Ectodermal cell (in vitro differentiated cells): Measurements from ENCODE around the gene SLCO4A1.

Source experiments
- H3K27ac ChIP-seq: 2 replicates; pipeline ENCODE4 v1.7.0; 2013; ENCODE audit warnings: mild to moderate bottlenecking, low read depth, low read length; ENCODE audit not compliant: insufficient read depth, poor library complexity, severe bottlenecking
- H3K27me3 ChIP-seq: 2 replicates; pipeline ENCODE4 v1.7.0; 2013; ENCODE audit warnings: mild to moderate bottlenecking, low read length; ENCODE audit not compliant: insufficient read depth, control insufficient read depth, poor library complexity, severe bottlenecking
- H3K36me3 ChIP-seq: one replicate; pipeline ENCODE4 v1.7.0; 2013; ENCODE audit warnings: low read length; ENCODE audit not compliant: control insufficient read depth, insufficient read depth
- H3K4me1 ChIP-seq: one replicate; pipeline ENCODE4 v1.7.0; 2013; ENCODE audit warnings: low read length; ENCODE audit not compliant: control insufficient read depth, insufficient read depth
- H3K4me3 ChIP-seq: 2 replicates; pipeline ENCODE4 v1.7.0; 2013; ENCODE audit warnings: low read depth, low read length, control low read depth; ENCODE audit not compliant: insufficient read depth
- H3K9me3 ChIP-seq: 2 replicates; pipeline ENCODE4 v1.7.0; 2013; ENCODE audit warnings: mild to moderate bottlenecking, low read length, moderate library complexity; ENCODE audit not compliant: control insufficient read depth
- WGBS, 2 experiments: methylation state at CpG; one replicate each; pipeline ENCODE4 v1.1.7; 2013; ENCODE audit warnings: missing lambda C conversion rate in 2 of 2; 5-methylcytosine and 5-hydroxymethylcytosine counted together

The SLCO4A1 gene

DNA sequence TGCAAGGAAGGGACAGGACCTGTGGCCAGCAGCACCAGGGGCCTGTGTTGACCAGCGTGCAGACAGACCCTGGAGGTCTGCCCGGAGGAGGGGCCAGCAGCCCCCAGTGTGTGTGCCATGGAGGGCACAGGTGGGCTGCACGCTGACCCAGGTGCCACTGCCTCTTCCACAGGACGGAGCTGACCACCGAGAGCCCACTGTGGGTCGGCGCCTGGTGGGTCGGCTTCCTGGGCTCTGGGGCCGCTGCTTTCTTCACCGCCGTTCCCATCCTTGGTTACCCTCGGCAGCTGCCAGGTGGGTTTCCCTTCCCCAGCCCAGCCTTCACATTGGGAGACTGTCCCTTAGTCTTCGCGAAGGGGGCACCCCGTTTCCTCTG is 17.9 kb downstream of the SLCO4A1 start:
- H3K4me1 ChIP-seq, result peaks cover 10% of the 10 kb centered on the region
- WGBS, 2 experiments, result 94 to 95% methylated on average over 15 of the region's 15 CpGs

DNA sequence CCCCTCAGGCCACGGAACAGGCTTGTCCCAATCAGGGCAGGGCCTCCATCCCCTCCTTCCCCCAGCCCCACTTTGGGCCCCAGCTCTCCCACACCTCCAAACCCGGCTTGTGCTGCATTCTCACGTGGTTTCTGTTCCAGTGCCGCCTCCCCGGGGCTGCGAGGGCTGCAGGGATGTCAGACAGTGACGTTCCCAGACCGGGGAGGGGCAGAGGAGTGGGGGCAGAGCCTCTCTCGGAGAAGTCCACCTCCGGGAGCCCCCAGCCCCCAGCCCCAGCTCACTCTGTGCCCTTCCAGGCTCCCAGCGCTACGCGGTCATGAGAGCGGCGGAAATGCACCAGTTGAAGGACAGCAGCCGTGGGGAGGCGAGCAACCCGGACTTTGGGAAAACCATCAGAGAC is 18.5 kb downstream of the SLCO4A1 start:
- WGBS, 2 experiments, result 93% methylated on average over 18 of the region's 18 CpGs
- Histone ChIP-seq H3K4me1 (peaks cover 10% of the 10 kb centered on the region), H3K4me3 (no peak overlapping the region), H3K27me3 (no peaks in the 10 kb centered on the region), H3K36me3 (no peaks in the 10 kb centered on the region), H3K27ac (no peak overlapping the region), H3K9me3 (no peaks in the 10 kb centered on the region)

More for the DNA sequence above, 17.9 kb downstream of the SLCO4A1 start:
- no peaks in the 10 kb centered on the region for H3K9me3 ChIP-seq
- no peaks in the 10 kb centered on the region for H3K36me3 ChIP-seq
- no peak overlapping the region for H3K4me3 ChIP-seq
- no peaks in the 10 kb centered on the region for H3K27me3 ChIP-seq
- H3K27ac ChIP-seq, result no peak overlapping the region

DNA sequence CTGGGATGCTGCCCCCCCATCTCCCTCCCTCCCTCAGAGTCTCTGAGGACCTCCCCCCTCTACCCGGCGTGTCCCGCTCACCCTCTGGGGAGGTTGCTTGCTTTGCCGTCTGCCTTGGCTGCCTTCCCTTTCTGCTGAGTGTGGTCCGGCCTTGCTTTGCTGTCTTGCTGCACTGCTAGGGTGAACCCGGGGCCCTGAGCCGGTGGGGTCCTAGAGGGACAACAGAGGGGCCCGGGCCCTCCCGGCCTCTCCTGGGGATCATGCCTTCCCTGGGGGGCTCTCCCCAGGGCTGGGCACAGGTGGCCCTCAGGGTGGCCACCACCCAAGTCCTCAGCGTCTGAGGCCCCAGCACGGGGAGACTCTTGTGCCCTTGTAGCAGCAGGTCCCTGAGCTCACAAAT is 19.3 kb downstream of the SLCO4A1 start:
- 92 to 93% methylated on average over 11 of the region's 11 CpGs for WGBS, 2 experiments
- no peaks in the 10 kb centered on the region for H3K36me3 ChIP-seq
- no peaks in the 10 kb centered on the region for H3K27me3 ChIP-seq
- H3K9me3 ChIP-seq, result no peaks in the 10 kb centered on the region
- H3K4me3 ChIP-seq, result no peak overlapping the region
- no peak overlapping the region for H3K27ac ChIP-seq
- H3K4me1 ChIP-seq, result peaks cover 10% of the 10 kb centered on the region

- no peak overlapping the region for H3K27ac ChIP-seq
Observed at GRCh38 chr20:62662422-62662821, 20.1 kb downstream of the SLCO4A1 start.

DNA sequence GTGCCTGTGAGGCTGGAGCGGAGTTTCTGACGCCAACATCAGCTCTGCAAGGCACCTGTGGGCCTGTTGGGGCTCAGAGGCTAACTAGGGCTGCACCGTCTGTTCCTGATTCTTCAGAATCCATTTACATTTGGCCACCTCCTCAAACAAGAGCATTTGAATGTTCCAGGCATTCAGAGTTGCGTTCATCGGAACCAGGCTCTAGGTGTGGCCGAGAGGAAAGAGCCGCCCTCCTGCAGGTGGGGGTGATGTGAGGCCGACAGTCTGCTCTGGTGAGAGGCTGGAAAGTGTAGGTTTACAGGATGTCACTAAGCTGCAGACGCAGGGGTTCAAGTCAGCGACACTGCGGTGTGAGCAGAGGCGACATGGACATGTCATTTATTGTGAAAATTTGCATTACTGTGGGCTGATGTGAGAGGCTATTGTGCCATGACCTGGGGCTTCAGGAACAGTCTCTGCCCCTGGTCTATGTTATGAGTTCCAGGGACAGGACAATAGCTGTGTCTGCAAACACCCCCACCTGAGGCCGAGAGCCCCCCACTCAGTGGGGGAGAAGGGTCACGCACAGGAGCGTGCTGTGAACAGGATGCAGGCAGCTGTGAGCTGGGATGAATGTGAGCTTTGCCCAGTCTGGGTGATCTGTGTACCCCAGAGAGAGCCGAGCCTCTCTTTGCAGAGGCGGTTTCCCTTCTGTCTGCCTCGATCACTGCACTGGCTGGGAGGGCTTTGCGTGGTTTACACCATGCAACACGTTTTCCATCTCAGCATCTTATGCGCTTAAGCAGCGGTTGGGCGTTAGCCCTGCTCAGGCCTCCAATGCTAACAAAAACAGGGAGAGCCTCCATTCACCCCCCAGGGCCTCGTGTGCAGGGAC is 21.1 kb downstream of the SLCO4A1 start:
- H3K36me3 ChIP-seq, result no peaks in the 10 kb centered on the region
- H3K27ac ChIP-seq, result no peak overlapping the region
- H3K27me3 ChIP-seq, result no peaks in the 10 kb centered on the region
- peaks cover 10% of the 10 kb centered on the region for H3K4me1 ChIP-seq
- WGBS, 2 experiments, result 58 to 64% methylated on average over 24 of the region's 24 CpGs
- no peaks in the 10 kb centered on the region for H3K9me3 ChIP-seq
- no peak overlapping the region for H3K4me3 ChIP-seq

More at GRCh38 chr20:62662422-62662821, 20.1 kb downstream of the SLCO4A1 start:
- H3K27me3 ChIP-seq, result no peaks in the 10 kb centered on the region
- peaks cover 10% of the 10 kb centered on the region for H3K4me1 ChIP-seq
- no peaks in the 10 kb centered on the region for H3K9me3 ChIP-seq
- no peak overlapping the region for H3K4me3 ChIP-seq
- no peaks in the 10 kb centered on the region for H3K36me3 ChIP-seq
- 92 to 96% methylated on average over 4 of the region's 6 CpGs for WGBS, 2 experiments

DNA sequence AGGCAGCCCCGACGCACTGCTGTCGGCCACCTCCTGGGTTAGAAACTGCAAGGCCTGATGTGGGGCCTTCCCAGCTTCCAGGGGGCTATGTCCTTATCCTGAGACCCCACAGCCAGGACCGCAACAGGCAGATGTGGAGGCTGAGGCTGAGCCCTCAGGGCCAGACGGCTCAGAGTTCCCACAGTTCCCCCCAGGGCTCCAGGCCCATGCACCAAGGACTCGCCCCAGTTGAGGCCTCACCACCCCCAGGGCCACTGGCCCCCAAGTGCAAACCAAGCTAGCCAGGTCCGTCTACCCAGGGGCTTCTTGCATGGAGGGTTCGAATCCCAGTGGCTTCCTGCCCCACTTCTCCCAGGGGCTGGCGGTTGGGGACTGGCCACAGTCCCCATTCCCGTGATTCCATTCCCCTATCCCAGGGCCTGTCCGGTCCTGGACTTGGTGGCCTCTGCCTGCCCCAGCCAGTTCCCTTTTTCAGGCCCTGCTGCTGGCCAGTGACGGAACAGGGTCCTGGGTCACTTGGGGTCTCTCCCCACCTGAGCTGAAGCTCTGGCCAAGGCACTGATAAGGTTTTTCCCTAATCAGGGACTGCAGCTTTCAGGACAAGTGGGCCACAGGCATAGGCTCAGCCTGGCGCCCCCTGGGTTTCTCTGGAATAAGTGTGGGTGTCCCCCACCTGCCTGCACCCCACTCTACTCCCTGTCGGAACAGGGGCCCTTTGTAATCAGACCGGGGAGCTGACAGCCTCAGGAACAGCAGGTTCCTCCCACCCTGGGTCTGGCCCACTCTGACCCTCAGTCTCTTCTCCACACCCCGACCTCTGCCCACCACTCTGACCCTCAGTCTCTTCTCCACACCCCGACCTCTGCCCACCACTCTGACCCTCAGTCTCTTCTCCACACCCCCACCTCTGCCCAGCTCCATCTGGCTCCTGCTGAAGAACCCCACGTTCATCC is 22.0 kb downstream of the SLCO4A1 start:
- Histone ChIP-seq H3K36me3 (no peaks in the 10 kb centered on the region), H3K27ac (no peak overlapping the region), H3K27me3 (no peaks in the 10 kb centered on the region), H3K9me3 (no peaks in the 10 kb centered on the region), H3K4me1 (peaks cover 10% of the 10 kb centered on the region), H3K4me3 (no peak overlapping the region)
- WGBS, 2 experiments, result 88 to 90% methylated on average over 18 of the region's 18 CpGs

DNA sequence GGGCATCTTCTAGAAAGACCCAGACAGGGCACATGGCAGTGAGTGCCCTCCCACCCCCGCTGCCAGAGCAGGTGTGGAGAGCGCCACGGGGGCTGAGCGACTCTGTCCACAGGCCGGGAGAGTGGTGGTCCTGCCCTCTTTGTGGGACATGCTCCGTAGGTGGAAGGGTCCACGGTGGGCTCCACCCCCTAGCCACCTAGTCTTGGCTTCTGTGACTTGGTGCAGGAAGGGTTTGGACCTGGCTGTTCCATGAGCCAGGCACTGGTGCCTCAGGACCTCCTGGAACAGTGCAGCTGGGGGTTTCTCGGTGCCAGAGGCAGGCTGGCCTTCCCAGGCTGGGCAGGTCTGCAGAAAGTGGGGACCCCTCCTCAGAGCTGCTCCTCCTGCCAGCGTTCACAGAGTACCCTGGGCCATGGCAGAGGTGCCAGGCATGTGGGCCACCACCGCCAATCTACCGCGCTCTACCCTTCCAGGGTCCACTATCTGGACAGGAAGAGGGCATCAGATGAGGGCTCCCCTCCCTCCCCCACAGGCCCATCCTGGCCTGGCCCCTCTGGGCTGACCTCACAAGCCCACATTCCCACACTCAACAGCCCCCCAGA is 23.0 kb downstream of the SLCO4A1 start:
- 95 to 96% methylated on average over 12 of the region's 12 CpGs for WGBS, 2 experiments
- H3K36me3 ChIP-seq, result no peaks in the 10 kb centered on the region
- H3K27ac ChIP-seq, result no peak overlapping the region
- peaks cover 10% of the 10 kb centered on the region for H3K4me1 ChIP-seq
- H3K27me3 ChIP-seq, result no peaks in the 10 kb centered on the region
- H3K4me3 ChIP-seq, result no peak overlapping the region
- H3K9me3 ChIP-seq, result no peaks in the 10 kb centered on the region

- Histone ChIP-seq H3K27ac (no peak overlapping the region), H3K4me3 (no peak overlapping the region), H3K36me3 (no peaks in the 10 kb centered on the region), H3K4me1 (peaks cover 10% of the 10 kb centered on the region), H3K27me3 (no peaks in the 10 kb centered on the region), H3K9me3 (no peaks in the 10 kb centered on the region)
- 90 to 91% methylated on average over 28 of the region's 33 CpGs for WGBS, 2 experiments
Observed at GRCh38 chr20:62665826-62666735, 23.8 kb downstream of the SLCO4A1 start.

- Histone ChIP-seq H3K4me3 (no peak overlapping the region), H3K27ac (no peak overlapping the region), H3K4me1 (peaks cover 10% of the 10 kb centered on the region), H3K9me3 (no peaks in the 10 kb centered on the region), H3K27me3 (no peaks in the 10 kb centered on the region), H3K36me3 (no peaks in the 10 kb centered on the region)
- 90 to 91% methylated on average over 27 of the region's 27 CpGs for WGBS, 2 experiments
Observed at GRCh38 chr20:62666736-62667529, 24.6 kb downstream of the SLCO4A1 start.
